Measurements from ENCODE around the gene GNAT1.

Gene GNAT1

GRCh38 chr3:50192689-50193141 lies 1.3 kb downstream of the GNAT1 start:
- no peak for TF ChIP-seq POLR2AphosphoS5 (IDR thresholded peaks at IDR 0.05; ENCODE audit: low read depth, low read length)
- TF ChIP-seq FOXP2 (optimal IDR thresholded peaks at IDR 0.05; ENCODE audit: borderline replicate concordance, extremely low read depth, extremely low read length, insufficient read depth) = no peak
- no peak for TF ChIP-seq TAF1 (IDR thresholded peaks at IDR 0.05; ENCODE audit: borderline replicate concordance, insufficient read depth, low read length)
- TF ChIP-seq REST (IDR thresholded peaks at IDR 0.05; ENCODE audit: insufficient read depth in 1 of 2, low read depth in 2 of 2, low read length in 2 of 2) = no peak
- TF ChIP-seq SIN3A (IDR thresholded peaks at IDR 0.05; ENCODE audit: borderline replicate concordance, insufficient read depth, low read length) = no peak

GRCh38 chr3:50193286-50193685 lies 1.9 kb downstream of the GNAT1 start:
- no peak for TF ChIP-seq POLR2AphosphoS5 (IDR thresholded peaks at IDR 0.05; ENCODE audit: low read depth, low read length)
- TF ChIP-seq REST (IDR thresholded peaks at IDR 0.05; ENCODE audit: insufficient read depth in 1 of 2, low read depth in 2 of 2, low read length in 2 of 2) = no peak
- TF ChIP-seq FOXP2 (optimal IDR thresholded peaks at IDR 0.05; ENCODE audit: borderline replicate concordance, extremely low read depth, extremely low read length, insufficient read depth) = no peak
- no peak for TF ChIP-seq SIN3A (IDR thresholded peaks at IDR 0.05; ENCODE audit: borderline replicate concordance, insufficient read depth, low read length)
- TF ChIP-seq TAF1 (IDR thresholded peaks at IDR 0.05; ENCODE audit: borderline replicate concordance, insufficient read depth, low read length) = no peak

- no peak for TF ChIP-seq REST (IDR thresholded peaks at IDR 0.05; ENCODE audit: insufficient read depth in 1 of 2, low read depth in 2 of 2, low read length in 2 of 2)
- TF ChIP-seq POLR2AphosphoS5 (IDR thresholded peaks at IDR 0.05; ENCODE audit: low read depth, low read length) = no peak
- TF ChIP-seq FOXP2 (optimal IDR thresholded peaks at IDR 0.05; ENCODE audit: borderline replicate concordance, extremely low read depth, extremely low read length, insufficient read depth) = no peak
- TF ChIP-seq TAF1 (IDR thresholded peaks at IDR 0.05; ENCODE audit: borderline replicate concordance, insufficient read depth, low read length) = no peak
- TF ChIP-seq SIN3A (IDR thresholded peaks at IDR 0.05; ENCODE audit: borderline replicate concordance, insufficient read depth, low read length) = no peak
These were observed 2.3 kb downstream of the GNAT1 start for GRCh38 chr3:50193746-50194127.

- TF ChIP-seq POLR2AphosphoS5 (IDR thresholded peaks at IDR 0.05; ENCODE audit: low read depth, low read length) (no peak), TAF1 (IDR thresholded peaks at IDR 0.05; ENCODE audit: borderline replicate concordance, insufficient read depth, low read length) (no peak), SIN3A (IDR thresholded peaks at IDR 0.05; ENCODE audit: borderline replicate concordance, insufficient read depth, low read length) (no peak)
These were observed 2.9 kb downstream of the GNAT1 start for GRCh38 chr3:50194128-50194902.

GRCh38 chr3:50194903-50195500 lies 3.6 kb downstream of the GNAT1 start:
- TF ChIP-seq SIN3A (IDR thresholded peaks at IDR 0.05; ENCODE audit: borderline replicate concordance, insufficient read depth, low read length) = no peak
- no peak for TF ChIP-seq POLR2AphosphoS5 (IDR thresholded peaks at IDR 0.05; ENCODE audit: low read depth, low read length)
- no peak for TF ChIP-seq FOXP2 (optimal IDR thresholded peaks at IDR 0.05; ENCODE audit: borderline replicate concordance, extremely low read depth, extremely low read length, insufficient read depth)
- no peak for TF ChIP-seq REST (IDR thresholded peaks at IDR 0.05; ENCODE audit: insufficient read depth in 1 of 2, low read depth in 2 of 2, low read length in 2 of 2)
- TF ChIP-seq TAF1 (IDR thresholded peaks at IDR 0.05; ENCODE audit: borderline replicate concordance, insufficient read depth, low read length) = no peak
